ENCODE results near the gene TRAPPC14. TPM values are rescaled to one million over a fixed set of nuclear protein-coding genes. Genes with fewer than 3 reads are reported as not detected.

The TRAPPC14 gene
- total and polyA plus RNA-seq, 4 experiments from 2014 or later: 1.4 to 73.0 (median 37.1) TPM

DNA sequence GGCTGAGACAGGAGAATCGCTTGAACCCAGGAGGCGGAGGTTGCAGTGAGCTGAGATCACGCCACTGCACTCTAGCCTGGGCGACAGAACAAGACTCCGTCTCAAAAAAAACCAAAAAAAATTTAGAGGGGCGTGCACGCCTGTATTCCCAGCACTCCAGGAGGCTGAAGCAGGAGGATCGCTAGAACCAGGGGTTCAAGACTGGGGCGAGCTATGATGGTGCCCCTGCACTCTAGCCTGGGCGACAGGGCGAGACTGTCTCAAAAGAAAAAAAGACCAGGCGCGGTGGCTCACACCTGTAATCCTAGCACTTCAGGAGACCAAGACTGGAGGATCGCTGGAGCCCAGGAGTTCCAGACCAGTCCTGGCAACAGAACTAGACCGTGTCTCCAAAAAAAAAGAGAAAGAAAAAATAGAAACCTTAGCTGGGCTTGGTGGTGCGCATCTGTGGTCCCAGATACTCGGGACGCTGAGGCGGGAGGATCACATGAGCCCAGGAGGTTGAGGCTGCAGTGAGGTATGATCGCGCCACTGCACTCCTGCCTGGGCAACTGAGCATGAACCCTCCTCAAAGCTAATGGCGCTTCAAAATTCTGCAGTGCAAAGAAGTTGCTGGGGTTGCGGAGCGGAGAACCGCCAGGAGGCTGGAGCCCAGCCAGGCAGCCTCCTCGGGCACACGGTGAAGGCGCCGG is 32.1 kb downstream of the TRAPPC14 start:
- peak overlapping the region; percentile 94 to 98 for H3K4me3 ChIP-seq (ENCODE audit: low read length in 2 of 2)
- H3K36me3 ChIP-seq (ENCODE audit: insufficient read depth, low read length): peaks cover 9% of the 10 kb centered on the region
- H3K27me3 ChIP-seq (ENCODE audit: insufficient read depth, low read length): no peaks in the 10 kb centered on the region
- ChIA-PET CTCF (ENCODE audit: partially characterized antibody) (interaction anchor here (1.0 to 1.8 kb wide), 6 partner anchors 22 to 213 kb away, joined by 3 to 5 read pairs (median 4); partner anchors contain the start of genes AP4M1 and MCM7), POLR2A (ENCODE audit: partially characterized antibody) (interaction anchor here (0.7 to 7.9 kb wide), 22 partner anchors 11 to 580 kb away, joined by 3 to 175 read pairs (median 4); partner anchors contain the start of genes AP4M1, COPS6, LAMTOR4 and MCM7)
- H3K9me3 Mint-ChIP-seq: peaks cover 0 to 3% (median 0%) of the 10 kb centered on the region in 8 donors
- no peaks in the 10 kb centered on the region for H3K9me3 ChIP-seq (ENCODE audit: control insufficient read depth in 1 of 2, low read length in 2 of 2)
- peaks cover 0 to 26% of the 10 kb centered on the region in 2 donors for H3K36me3 Mint-ChIP-seq
- H3K27ac ChIP-seq (ENCODE audit: low read depth, low read length): peak overlapping the region; percentile 87
- peaks cover 20 to 45% (median 27%) of the 10 kb centered on the region in 4 donors for H3K4me1 Mint-ChIP-seq
- intact Hi-C loops (cut with micrococcal nuclease): loop anchor here (1.0 to 2.0 kb wide), 2 partner anchors 26 to 78 kb away; partner anchors contain the start of gene ZSCAN21
- no peak for DNase-seq
- H3K4me3 Mint-ChIP-seq: peak overlapping the region; percentile 96 to 100 (median 99)
- H3K4me1 ChIP-seq (ENCODE audit: insufficient read depth, low read length): peaks cover 44% of the 10 kb centered on the region
- H3K27ac Mint-ChIP-seq: peak overlapping the region; percentile 98 to 100 (median 100)
- no peaks in the 10 kb centered on the region for H3K27me3 Mint-ChIP-seq

DNA sequence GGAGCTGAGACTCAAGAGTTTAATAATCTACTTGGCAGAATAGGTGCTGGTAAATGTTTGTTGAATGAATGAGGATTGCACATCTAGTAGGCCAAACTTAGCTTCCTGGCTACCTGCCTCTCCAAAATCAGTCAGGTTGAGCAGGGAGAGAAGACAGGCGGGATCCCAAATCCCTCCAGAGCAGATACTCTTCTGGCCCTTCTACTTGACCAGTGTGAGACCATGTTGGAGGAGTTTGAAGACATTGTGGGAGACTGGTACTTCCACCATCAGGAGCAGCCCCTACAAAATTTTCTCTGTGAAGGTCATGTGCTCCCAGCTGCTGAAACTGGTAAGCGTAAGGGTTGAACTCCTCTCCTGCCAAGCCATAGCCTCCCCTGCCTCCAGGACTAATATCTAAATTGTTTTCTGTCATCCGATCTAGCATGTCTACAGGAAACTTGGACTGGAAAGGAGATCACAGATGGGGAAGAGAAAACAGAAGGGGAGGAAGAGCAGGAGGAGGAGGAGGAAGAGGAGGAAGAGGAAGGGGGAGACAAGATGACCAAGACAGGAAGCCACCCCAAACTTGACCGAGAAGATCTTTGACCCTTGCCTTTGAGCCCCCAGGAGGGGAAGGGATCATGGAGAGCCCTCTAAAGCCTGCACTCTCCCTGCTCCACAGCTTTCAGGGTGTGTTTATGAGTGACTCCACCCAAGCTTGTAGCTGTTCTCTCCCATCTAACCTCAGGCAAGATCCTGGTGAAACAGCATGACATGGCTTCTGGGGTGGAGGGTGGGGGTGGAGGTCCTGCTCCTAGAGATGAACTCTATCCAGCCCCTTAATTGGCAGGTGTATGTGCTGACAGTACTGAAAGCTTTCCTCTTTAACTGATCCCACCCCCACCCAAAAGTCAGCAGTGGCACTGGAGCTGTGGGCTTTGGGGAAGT is 34.0 kb downstream of the TRAPPC14 start:
- CTCF ChIA-PET (ENCODE audit: partially characterized antibody): interaction anchor here (0.9 to 1.2 kb wide), 4 partner anchors 9 to 283 kb away, joined by 3 to 4 read pairs (median 3); partner anchors contain the start of genes AP4M1 and MCM7
- intact Hi-C loops (cut with micrococcal nuclease): no loop called here
- H3K4me3 Mint-ChIP-seq: peak overlapping the region in 7 of 8 donors; percentile 11 to 96 (median 28)

GRCh38 chr7:100122568-100122967 is 36.0 kb downstream of the TRAPPC14 start:
- H3K9me3 Mint-ChIP-seq: peaks cover 0 to 6% (median 0%) of the 10 kb centered on the region in 8 donors
- Histone ChIP-seq H3K27ac (ENCODE audit: low read depth, low read length) (no peak overlapping the region), H3K9me3 (ENCODE audit: control insufficient read depth in 1 of 2, low read length in 2 of 2) (no peaks in the 10 kb centered on the region), H3K36me3 (ENCODE audit: insufficient read depth, low read length) (peaks cover 9% of the 10 kb centered on the region), H3K27me3 (ENCODE audit: insufficient read depth, low read length) (no peaks in the 10 kb centered on the region), H3K4me3 (ENCODE audit: low read length in 2 of 2) (no peak overlapping the region), H3K4me1 (ENCODE audit: insufficient read depth, low read length) (peaks cover 43% of the 10 kb centered on the region)
- intact Hi-C loops (cut with micrococcal nuclease): no loop called here
- peak overlapping the region in 1 of 8 donors; percentile 21 for H3K4me3 Mint-ChIP-seq
- peaks cover 19 to 62% (median 42%) of the 10 kb centered on the region in 4 donors for H3K4me1 Mint-ChIP-seq
- peaks cover 3 to 48% of the 10 kb centered on the region in 2 donors for H3K36me3 Mint-ChIP-seq
- no peaks in the 10 kb centered on the region for H3K27me3 Mint-ChIP-seq
- POLR2A ChIA-PET (ENCODE audit: partially characterized antibody): interaction anchor here (1.0 to 7.9 kb wide), 3 partner anchors 20 to 306 kb away, joined by 3 to 175 read pairs (median 3); partner anchors contain the start of genes AP4M1, MCM7, TRIM4 and ZCWPW1
- peak overlapping the region in 6 of 7 donors; percentile 36 to 81 (median 54) for H3K27ac Mint-ChIP-seq
- DNase-seq: no peak
- CTCF ChIA-PET (ENCODE audit: partially characterized antibody): interaction anchor here (3.5 kb wide), 1 partner anchor 8 kb away, joined by 21 read pairs; no protein-coding TSS in a partner anchor

More for the DNA sequence above, 34.0 kb downstream of the TRAPPC14 start:
- POLR2A ChIA-PET (ENCODE audit: partially characterized antibody): interaction anchor here (1.1 to 7.9 kb wide), 5 partner anchors 22 to 304 kb away, joined by 3 to 175 read pairs (median 6); partner anchors contain the start of genes AP4M1, MCM7, PVRIG and ZCWPW1
- Histone ChIP-seq H3K27ac (ENCODE audit: low read depth, low read length) (no peak overlapping the region), H3K27me3 (ENCODE audit: insufficient read depth, low read length) (no peaks in the 10 kb centered on the region), H3K36me3 (ENCODE audit: insufficient read depth, low read length) (peaks cover 9% of the 10 kb centered on the region), H3K4me3 (ENCODE audit: low read length in 2 of 2) (no peak overlapping the region), H3K9me3 (ENCODE audit: control insufficient read depth in 1 of 2, low read length in 2 of 2) (no peaks in the 10 kb centered on the region), H3K4me1 (ENCODE audit: insufficient read depth, low read length) (peaks cover 45% of the 10 kb centered on the region)
- Mint-ChIP-seq H3K27ac (peak overlapping the region; percentile 38 to 98 (median 75)), H3K27me3 (no peaks in the 10 kb centered on the region), H3K4me1 (peaks cover 26 to 53% (median 36%) of the 10 kb centered on the region in 4 donors), H3K36me3 (peaks cover 0 to 37% of the 10 kb centered on the region in 2 donors), H3K9me3 (peaks cover 0 to 3% (median 0%) of the 10 kb centered on the region in 8 donors)
- DNase-seq: no peak

DNA sequence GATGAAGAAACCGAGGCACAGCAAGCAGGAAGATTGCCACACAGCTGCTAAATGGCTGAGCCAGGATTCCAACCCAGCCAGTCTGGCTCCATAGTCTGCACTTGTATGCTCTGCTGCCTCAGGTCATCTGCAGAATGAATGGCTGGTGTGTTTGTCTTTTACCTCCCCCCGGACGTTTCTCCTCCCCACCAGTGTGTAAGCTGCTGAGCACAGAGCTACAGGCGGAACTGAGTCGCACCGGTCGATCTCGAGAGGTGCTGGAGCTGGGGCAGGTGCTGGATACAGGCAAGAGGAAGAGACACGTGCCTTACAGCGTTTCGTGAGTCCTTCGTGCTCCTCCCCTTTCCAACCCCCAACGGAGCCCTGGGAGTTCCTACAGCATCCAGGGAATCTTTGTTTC is 36.5 kb downstream of the TRAPPC14 start:
- H3K36me3 Mint-ChIP-seq: peaks cover 3 to 48% of the 10 kb centered on the region in 2 donors
- peaks cover 43% of the 10 kb centered on the region for H3K4me1 ChIP-seq (ENCODE audit: insufficient read depth, low read length)
- peaks cover 9% of the 10 kb centered on the region for H3K36me3 ChIP-seq (ENCODE audit: insufficient read depth, low read length)
- no peak for DNase-seq
- H3K27me3 Mint-ChIP-seq: no peaks in the 10 kb centered on the region
- peaks cover 19 to 62% (median 40%) of the 10 kb centered on the region in 4 donors for H3K4me1 Mint-ChIP-seq
- intact Hi-C loops (cut with micrococcal nuclease): no loop called here
- no peak overlapping the region for H3K4me3 Mint-ChIP-seq
- H3K27ac ChIP-seq (ENCODE audit: low read depth, low read length): no peak overlapping the region
- H3K9me3 ChIP-seq (ENCODE audit: control insufficient read depth in 1 of 2, low read length in 2 of 2): no peaks in the 10 kb centered on the region
- H3K27ac Mint-ChIP-seq: peak overlapping the region in 3 of 7 donors; percentile 44 to 89 (median 73)
- POLR2A ChIA-PET (ENCODE audit: partially characterized antibody): interaction anchor here (1.0 to 7.9 kb wide), 3 partner anchors 19 to 307 kb away, joined by 3 to 175 read pairs (median 3); partner anchors contain the start of genes AP4M1, MCM7, TRIM4 and ZCWPW1
- CTCF ChIA-PET (ENCODE audit: partially characterized antibody): interaction anchor here (3.5 kb wide), 1 partner anchor 8 kb away, joined by 21 read pairs; no protein-coding TSS in a partner anchor
- H3K27me3 ChIP-seq (ENCODE audit: insufficient read depth, low read length): no peaks in the 10 kb centered on the region
- H3K9me3 Mint-ChIP-seq: peaks cover 0 to 6% (median 0%) of the 10 kb centered on the region in 8 donors
- no peak overlapping the region for H3K4me3 ChIP-seq (ENCODE audit: low read length in 2 of 2)

- peaks cover 0 to 3% (median 0%) of the 10 kb centered on the region in 8 donors for H3K9me3 Mint-ChIP-seq
- ChIA-PET POLR2A (ENCODE audit: partially characterized antibody) (interaction anchor here (0.9 to 7.9 kb wide), 15 partner anchors 9 to 308 kb away, joined by 3 to 175 read pairs (median 6); partner anchors contain the start of genes AP4M1, COPS6, LAMTOR4 and MCM7), CTCF (ENCODE audit: partially characterized antibody) (interaction anchor here (1.1 to 3.5 kb wide), 5 partner anchors 10 to 96 kb away, joined by 3 to 21 read pairs (median 4); no protein-coding TSS in a partner anchor)
- Histone ChIP-seq H3K36me3 (ENCODE audit: insufficient read depth, low read length) (peaks cover 9% of the 10 kb centered on the region), H3K27ac (ENCODE audit: low read depth, low read length) (peak overlapping the region; percentile 80), H3K4me1 (ENCODE audit: insufficient read depth, low read length) (peaks cover 40% of the 10 kb centered on the region), H3K27me3 (ENCODE audit: insufficient read depth, low read length) (no peaks in the 10 kb centered on the region), H3K4me3 (ENCODE audit: low read length in 2 of 2) (peak overlapping the region; percentile 63 to 95), H3K9me3 (ENCODE audit: control insufficient read depth in 1 of 2, low read length in 2 of 2) (no peaks in the 10 kb centered on the region)
- H3K4me3 Mint-ChIP-seq: peak overlapping the region; percentile 94 to 99 (median 96)
- intact Hi-C loops (cut with micrococcal nuclease): loop anchor here (1.0 kb wide), 1 partner anchor 28 kb away; the partner anchor contains the start of gene LAMTOR4
- DNase-seq: no peak
- H3K27ac Mint-ChIP-seq: peak overlapping the region; percentile 95 to 100 (median 99)
- H3K36me3 Mint-ChIP-seq: peaks cover 3 to 45% of the 10 kb centered on the region in 2 donors
- H3K27me3 Mint-ChIP-seq: no peaks in the 10 kb centered on the region
- peaks cover 14 to 55% (median 34%) of the 10 kb centered on the region in 4 donors for H3K4me1 Mint-ChIP-seq
Observed at GRCh38 chr7:100120733-100121036, 37.8 kb downstream of the TRAPPC14 start.

Measured in CD4-positive, alpha-beta memory T cell (primary cell).